ENCODE data around the gene P2RY11.

P2RY11 gene

GRCh38 chr19:10136936-10137335 is 25.4 kb downstream of the P2RY11 start:
- in situ Hi-C loops (cut with HindIII; ENCODE audit: low pct_ligation_motif_present, low sequenced_read_pairs): no loop called here
- no peak for TF ChIP-seq CTCF (IDR thresholded peaks at IDR 0.05; ENCODE audit: low read depth, low read length, missing control alignments)
- no peak overlapping the region for H3K27ac ChIP-seq
- H3K36me3 ChIP-seq (replicated peaks): peaks cover 74% of the 10 kb centered on the region
- H3K27me3 ChIP-seq (replicated peaks): no peaks in the 10 kb centered on the region
- DNase-seq: no peak
- no peak overlapping the region for H3K4me3 ChIP-seq (ENCODE audit: low read depth, low read length)

DNA sequence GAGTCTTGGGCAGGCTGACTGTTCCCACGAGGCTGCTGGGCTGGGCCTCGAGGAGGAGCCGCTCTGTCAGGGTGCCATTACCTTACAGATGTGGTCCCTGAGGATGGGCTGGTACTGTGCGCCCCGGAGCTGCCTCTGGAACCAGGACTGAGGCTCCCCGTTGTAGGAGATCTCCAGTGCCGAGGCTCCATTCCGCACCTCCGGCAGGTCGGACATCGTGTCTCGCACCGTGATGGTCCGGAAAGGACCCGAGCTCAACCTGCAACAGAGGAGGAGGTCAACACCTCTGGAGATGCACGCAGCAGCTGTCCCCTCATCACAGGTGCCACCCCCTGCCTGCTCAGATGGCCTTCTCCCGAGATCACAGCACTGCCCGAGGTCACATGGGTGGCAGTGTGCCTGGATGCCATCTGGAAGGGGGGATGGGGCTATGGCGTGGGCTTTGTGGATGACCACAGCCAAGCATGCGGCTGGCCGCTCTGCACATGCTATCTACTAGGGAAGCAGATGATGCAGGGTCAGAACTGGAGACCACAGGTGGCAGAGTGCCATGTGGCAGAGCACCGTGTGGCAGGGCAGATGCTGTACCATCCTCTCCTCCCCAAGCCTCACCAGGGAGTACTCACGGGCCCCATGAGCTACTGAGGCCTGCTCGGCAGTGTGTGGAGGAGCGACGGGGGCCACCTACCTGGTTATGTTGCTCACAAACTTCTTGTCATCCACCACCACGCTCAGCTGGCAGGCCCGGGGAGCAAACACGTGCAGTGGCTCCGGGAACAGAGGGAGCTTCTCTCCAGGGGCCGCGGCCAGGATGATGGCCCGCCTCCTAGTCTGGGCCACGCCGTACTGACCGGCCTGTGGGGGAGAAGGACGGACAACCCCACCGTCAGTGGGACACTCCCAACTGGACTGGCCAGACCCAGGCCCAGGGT is 26.5 kb downstream of the P2RY11 start:
- Histone ChIP-seq H3K27ac (no peak overlapping the region), H3K4me3 (ENCODE audit: low read depth, low read length) (no peak overlapping the region), H3K27me3 (replicated peaks) (no peaks in the 10 kb centered on the region), H3K36me3 (replicated peaks) (peaks cover 82% of the 10 kb centered on the region)
- TF ChIP-seq CTCF (IDR thresholded peaks at IDR 0.05; ENCODE audit: low read depth, low read length, missing control alignments): no peak
- DNase-seq: no peak
- in situ Hi-C loops (cut with HindIII; ENCODE audit: low pct_ligation_motif_present, low sequenced_read_pairs): no loop called here

DNA sequence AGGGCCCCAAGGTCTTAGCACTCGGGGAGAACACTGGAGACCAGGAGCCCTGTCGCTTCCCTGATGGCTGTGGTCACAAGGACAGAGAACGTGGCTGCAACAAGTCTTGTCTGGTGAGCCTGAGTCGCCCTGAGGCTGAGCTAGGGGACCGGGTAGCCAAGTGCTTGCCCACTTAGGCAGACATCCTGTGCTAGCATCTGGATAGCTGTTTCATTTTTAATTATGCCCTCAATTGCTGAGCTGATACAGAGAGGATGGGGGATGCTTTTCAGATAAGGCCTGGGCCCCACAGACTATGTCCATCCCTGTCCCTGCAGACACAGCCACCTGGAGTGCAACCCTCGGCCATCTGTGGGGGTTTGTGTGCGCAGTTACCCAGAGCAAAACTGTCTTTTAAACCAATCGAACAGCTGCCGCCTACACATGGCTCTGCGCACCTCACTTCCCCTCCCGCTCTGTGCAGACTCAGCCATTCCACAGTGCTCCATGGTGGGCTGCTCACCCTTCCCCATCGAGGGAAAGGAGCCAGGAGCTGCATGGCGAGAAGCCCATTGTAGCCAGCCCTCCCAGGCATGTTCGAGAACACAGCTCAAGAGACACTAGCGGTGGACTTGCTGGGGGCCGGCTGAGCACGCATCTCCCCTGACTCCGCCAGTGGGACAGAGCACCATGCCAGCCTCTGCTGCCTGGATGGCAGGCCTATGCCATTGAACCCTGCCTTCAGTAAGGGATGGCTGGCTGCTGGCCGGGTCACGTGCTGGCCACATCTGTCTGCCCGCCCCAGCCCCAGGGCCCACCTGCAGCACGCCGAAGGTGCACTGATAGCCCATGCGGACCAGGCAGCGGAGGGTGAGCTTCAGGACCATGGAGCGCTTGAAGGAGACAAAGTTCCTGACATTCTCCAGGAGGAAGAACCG is 27.6 kb downstream of the P2RY11 start:
- no peak overlapping the region for H3K4me3 ChIP-seq (ENCODE audit: low read depth, low read length)
- H3K36me3 ChIP-seq (replicated peaks): peaks cover 85% of the 10 kb centered on the region
- no peak for TF ChIP-seq CTCF (IDR thresholded peaks at IDR 0.05; ENCODE audit: low read depth, low read length, missing control alignments)
- no peaks in the 10 kb centered on the region for H3K27me3 ChIP-seq (replicated peaks)
- H3K27ac ChIP-seq: no peak overlapping the region
- in situ Hi-C loops (cut with HindIII; ENCODE audit: low pct_ligation_motif_present, low sequenced_read_pairs): no loop called here
- DNase-seq: no peak

DNA sequence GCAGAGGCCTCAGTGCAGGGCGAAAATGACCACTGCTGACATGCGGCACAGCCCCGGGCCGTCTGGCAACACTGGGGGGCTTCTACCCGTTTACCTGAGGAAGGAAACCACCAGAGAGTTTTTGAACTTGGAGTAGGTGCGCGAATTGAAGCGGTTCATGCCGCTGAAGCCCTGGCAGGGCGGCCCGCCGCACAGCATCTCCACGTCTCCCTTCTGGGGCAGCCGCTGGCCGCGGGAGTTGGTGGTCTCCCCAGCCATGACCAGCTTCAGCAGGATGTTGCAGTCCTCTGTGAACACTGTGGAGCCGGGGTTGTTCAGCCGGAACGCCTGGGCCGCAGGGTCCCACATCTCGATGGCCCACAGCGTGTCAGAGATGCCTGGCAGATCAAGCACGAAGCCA is 28.5 kb downstream of the P2RY11 start:
- Histone ChIP-seq H3K27me3 (replicated peaks) (no peaks in the 10 kb centered on the region), H3K4me3 (ENCODE audit: low read depth, low read length) (no peak overlapping the region), H3K27ac (no peak overlapping the region), H3K36me3 (replicated peaks) (peaks cover 93% of the 10 kb centered on the region)
- DNase-seq: no peak
- no peak for TF ChIP-seq CTCF (IDR thresholded peaks at IDR 0.05; ENCODE audit: low read depth, low read length, missing control alignments)
- in situ Hi-C loops (cut with HindIII; ENCODE audit: low pct_ligation_motif_present, low sequenced_read_pairs): no loop called here

DNA sequence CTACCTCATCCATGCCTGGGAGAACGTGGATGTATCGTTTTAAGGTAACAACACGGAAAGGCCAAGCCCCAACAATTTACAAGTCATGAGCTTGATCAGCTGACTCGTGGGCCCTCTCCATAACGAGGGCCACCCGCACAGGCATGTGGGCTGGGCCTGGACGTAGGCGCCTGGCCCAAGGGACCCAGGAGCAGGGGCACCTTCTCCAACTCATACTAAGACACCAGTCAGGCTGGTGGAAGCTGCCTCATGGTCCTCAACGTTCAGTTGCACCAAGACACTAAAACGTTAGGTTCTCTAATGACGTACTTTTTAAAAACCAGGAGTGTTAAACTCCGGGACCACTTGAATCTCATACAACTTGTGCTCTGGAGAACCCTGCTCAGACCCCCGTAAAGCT is 30.0 kb downstream of the P2RY11 start:
- Histone ChIP-seq H3K27me3 (replicated peaks) (no peaks in the 10 kb centered on the region), H3K36me3 (replicated peaks) (peaks cover 97% of the 10 kb centered on the region), H3K27ac (no peak overlapping the region), H3K4me3 (ENCODE audit: low read depth, low read length) (no peak overlapping the region)
- DNase-seq: no peak
- no peak for TF ChIP-seq CTCF (IDR thresholded peaks at IDR 0.05; ENCODE audit: low read depth, low read length, missing control alignments)
- in situ Hi-C loops (cut with HindIII; ENCODE audit: low pct_ligation_motif_present, low sequenced_read_pairs): no loop called here

All from brain microvascular endothelial cell (primary cell).